Measurements from ENCODE around the gene SHROOM3. TPM values are rescaled to one million over a fixed set of nuclear protein-coding genes. Genes with fewer than 3 reads are reported as not detected.

Gene SHROOM3
- total and polyA plus RNA-seq, 2 of the 13 experiments (the other 11 are each of a cell fraction or from before 2014, with no cell fraction given): 0.01 TPM; not detected in 1

- no peak for TF ChIP-seq DRAP1 (CRISPR knock-in tag; IDR thresholded peaks at IDR 0.05)
- no peak for TF ChIP-seq GLMP (CRISPR knock-in tag; IDR thresholded peaks at IDR 0.05; ENCODE audit: borderline replicate concordance)
- no peak for TF ChIP-seq TGIF2 (CRISPR knock-in tag; IDR thresholded peaks at IDR 0.05)
- no peak for TF ChIP-seq ZKSCAN5 (CRISPR knock-in tag; IDR thresholded peaks at IDR 0.05)
These were observed 224.1 kb downstream of the SHROOM3 start (continued) for GRCh38 chr4:76659103-76659490.

GRCh38 chr4:76663824-76664223 lies 228.8 kb downstream of the SHROOM3 start:
- in situ Hi-C loops (cut with HindIII; ENCODE audit: extremely low pct_ligation_motif_present, low pct_unique_long_range_greater_than_20kb): no loop called here
- Histone ChIP-seq H3K4me1 (ENCODE audit: insufficient read depth, low read length) (no peaks in the 10 kb centered on the region), H4K20me1 (ENCODE audit: insufficient read depth, low read length) (no peaks in the 10 kb centered on the region), H3K9me3 (ENCODE audit: low read length) (no peaks in the 10 kb centered on the region), H2AFZ (ENCODE audit: low read length) (no peak overlapping the region), H3K27ac (ENCODE audit: extremely low read length, insufficient read depth, low read length) (no peak overlapping the region), H3K79me2 (ENCODE audit: insufficient read depth, low read length) (no peaks in the 10 kb centered on the region), H3K4me3 (replicated peaks in 1 of 3; ENCODE audit: insufficient read depth in 1 of 3, low read depth in 2 of 3, low read length in 3 of 3) (no peak overlapping the region), H3K36me3 (replicated peaks in 1 of 2; ENCODE audit: control insufficient read depth in 1 of 2, insufficient read depth in 2 of 2, low read length in 2 of 2) (no peaks in the 10 kb centered on the region), H3K9ac (ENCODE audit: insufficient read depth, low read depth, low read length) (no peak overlapping the region), H3K4me2 (ENCODE audit: low read depth, low read length) (no peak overlapping the region), H3K27me3 (ENCODE audit: control insufficient read depth in 1 of 2, insufficient read depth in 2 of 2, low read length in 2 of 2) (no peaks in the 10 kb centered on the region)
- ChIA-PET POLR2A (no interaction called here), CTCF (ENCODE audit: low intra/inter-chr PET ratio, low total read pairs) (no interaction called here)
- TF ChIP-seq ZEB1 (IDR thresholded peaks at IDR 0.05; ENCODE audit: insufficient replicate concordance, low read depth) (no peak), ZNF670 (CRISPR knock-in tag; IDR thresholded peaks at IDR 0.05; ENCODE audit: borderline replicate concordance) (no peak), IKZF4 (CRISPR knock-in tag; IDR thresholded peaks at IDR 0.05; ENCODE audit: borderline replicate concordance, low read depth, not compliant biosample characterization) (no peak), MAZ (IDR thresholded peaks at IDR 0.05; ENCODE audit: borderline replicate concordance, low read depth, low read length) (no peak), MAZ (CRISPR knock-in tag; IDR thresholded peaks at IDR 0.05; ENCODE audit: low read depth) (no peak), MAF1 (CRISPR knock-in tag; IDR thresholded peaks at IDR 0.05; ENCODE audit: borderline replicate concordance) (no peak), FOSL2 (CRISPR knock-in tag; IDR thresholded peaks at IDR 0.05) (no peak), IRF9 (CRISPR knock-in tag; IDR thresholded peaks at IDR 0.05; ENCODE audit: borderline replicate concordance) (no peak), RNF2 (conservative IDR thresholded peaks at IDR 0.05; ENCODE audit: low read depth) (no peak), HDAC1 (CRISPR knock-in tag; IDR thresholded peaks at IDR 0.05) (no peak), ELF1 (CRISPR knock-in tag; IDR thresholded peaks at IDR 0.05) (no peak)
- no peak for ATAC-seq
- DNase-seq (ENCODE audit: low spot score): no peak
- intact Hi-C loops (cut with micrococcal nuclease; ENCODE audit: unreplicated experiment): no loop called here
- BruUV-seq (replicated peaks): no TSS peak
- no peak for FAIRE-seq
- 41% methylated on average over 1 of the region's 1 CpG for WGBS (ENCODE audit: low lambda C conversion rate)

Measured in HepG2 (cell line).